AG04450 (cell line): ENCODE results near the gene TIMP3. TPM values are rescaled to one million over a fixed set of nuclear protein-coding genes. Genes with fewer than 3 reads are reported as not detected.

Experiments used
- CTCF ChIA-PET: fragments of 300-600, 350-600 bp; formaldehyde crosslinking; extraction: SDS; loops from one replicate; lab custom pipeline; 2022; ENCODE audit warnings: antibody characterized with exemption, inconsistent platforms; lab: Charles Lee
- POLR2A ChIA-PET: fragments of 350-600 bp; formaldehyde crosslinking; extraction: SDS; loops from one replicate; lab custom pipeline; 2021; ENCODE audit warnings: antibody characterized with exemption, inconsistent platforms; lab: Yijun Ruan, JAX
- DNase-seq: peaks from one replicate; pipeline ENCODE4 v3.0.0-alpha.2; 2011; ENCODE audit warnings: low read depth, low spot score
- H3K27ac ChIP-seq: one replicate; pipeline ENCODE4 v1.5.1; 2012; ENCODE audit warnings: low read depth, low read length, control low read depth
- H3K27me3 ChIP-seq: one replicate; pipeline ENCODE4 v1.6.0; 2012; ENCODE audit warnings: low read length; ENCODE audit not compliant: control insufficient read depth, insufficient read depth
- H3K4me3 ChIP-seq: 2 replicates; pipeline ENCODE4 v1.5.1; 2011; ENCODE audit warnings: mild to moderate bottlenecking, low read depth, low read length, control low read depth
- H3K9me3 ChIP-seq: 2 replicates; pipeline ENCODE4 v1.5.1; 2012; ENCODE audit warnings: low read length; ENCODE audit not compliant: control insufficient read depth, insufficient read depth
- polyA plus RNA-seq: library from polyadenylated mRNA; depleted of rRNA; stranded (reverse); fragments of >200 nt; gene quantifications from 2 replicates; pipeline ENCODE4 v1.2.3, GENCODE V29; 2011
- TF ChIP-seq, protein P1 (sequence below): IDR thresholded peaks from 2 replicates; pipeline ENCODE4 v1.5.1; 2011; ENCODE audit warnings: low read depth, low read length, control low read depth, inconsistent platforms

Gene TIMP3
- polyA plus RNA-seq, 1 experiment = 486 TPM

DNA sequence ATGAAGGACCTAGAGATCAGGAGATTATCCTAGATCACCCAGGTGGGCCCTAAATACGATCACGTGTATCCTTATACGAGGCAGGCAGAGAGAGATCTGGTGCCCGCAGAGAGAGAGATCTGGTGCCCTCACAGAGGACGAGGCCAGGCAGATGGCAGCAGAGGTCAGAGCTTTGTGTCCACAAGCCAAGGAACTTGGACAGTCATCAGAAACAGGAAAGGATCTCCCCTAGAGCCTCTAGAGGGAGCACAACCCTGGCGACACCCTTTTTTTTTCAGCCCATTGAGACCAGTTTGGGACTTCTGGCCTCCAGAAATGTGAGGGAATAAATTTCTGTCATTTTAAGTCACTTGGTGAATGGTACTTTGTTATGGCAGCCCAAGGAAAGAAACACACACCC lies 25.5 kb upstream of the TIMP3 start:
- TF ChIP-seq, protein P1, sequence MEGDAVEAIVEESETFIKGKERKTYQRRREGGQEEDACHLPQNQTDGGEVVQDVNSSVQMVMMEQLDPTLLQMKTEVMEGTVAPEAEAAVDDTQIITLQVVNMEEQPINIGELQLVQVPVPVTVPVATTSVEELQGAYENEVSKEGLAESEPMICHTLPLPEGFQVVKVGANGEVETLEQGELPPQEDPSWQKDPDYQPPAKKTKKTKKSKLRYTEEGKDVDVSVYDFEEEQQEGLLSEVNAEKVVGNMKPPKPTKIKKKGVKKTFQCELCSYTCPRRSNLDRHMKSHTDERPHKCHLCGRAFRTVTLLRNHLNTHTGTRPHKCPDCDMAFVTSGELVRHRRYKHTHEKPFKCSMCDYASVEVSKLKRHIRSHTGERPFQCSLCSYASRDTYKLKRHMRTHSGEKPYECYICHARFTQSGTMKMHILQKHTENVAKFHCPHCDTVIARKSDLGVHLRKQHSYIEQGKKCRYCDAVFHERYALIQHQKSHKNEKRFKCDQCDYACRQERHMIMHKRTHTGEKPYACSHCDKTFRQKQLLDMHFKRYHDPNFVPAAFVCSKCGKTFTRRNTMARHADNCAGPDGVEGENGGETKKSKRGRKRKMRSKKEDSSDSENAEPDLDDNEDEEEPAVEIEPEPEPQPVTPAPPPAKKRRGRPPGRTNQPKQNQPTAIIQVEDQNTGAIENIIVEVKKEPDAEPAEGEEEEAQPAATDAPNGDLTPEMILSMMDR = peak; percentile 37; the same call in 1 of the 2 replicates
- H3K27ac ChIP-seq = no peak overlapping the region
- peaks cover 6% of the 10 kb centered on the region for H3K27me3 ChIP-seq
- ChIA-PET POLR2A (no interaction called here), CTCF (interaction anchor here (0.6 to 3.4 kb wide), 6 partner anchors 8 to 82 kb away, joined by 3 to 23 read pairs (median 4); no protein-coding TSS in a partner anchor)
- H3K9me3 ChIP-seq = peaks cover 4% of the 10 kb centered on the region
- H3K4me3 ChIP-seq = no peak overlapping the region
- no peak for DNase-seq

DNA sequence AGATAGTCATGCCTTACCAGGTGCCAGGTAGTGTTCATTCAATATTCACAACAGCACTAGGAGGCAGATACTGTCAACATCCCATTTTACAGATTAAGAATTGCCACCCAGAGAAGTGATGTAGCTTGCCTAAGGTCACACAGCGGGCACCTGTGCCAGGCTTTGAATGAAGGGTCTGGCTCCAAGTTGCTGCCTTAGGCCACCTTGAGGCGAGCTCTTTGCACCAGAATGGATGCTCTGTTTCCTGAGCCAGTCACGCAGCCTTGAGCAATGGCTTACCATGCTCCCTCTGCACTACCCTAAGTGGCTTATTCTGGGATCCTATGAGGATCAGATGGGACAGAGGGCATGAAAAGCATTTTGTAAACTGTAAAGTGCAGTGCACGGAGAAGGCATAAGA lies 25.1 kb upstream of the TIMP3 start:
- TF ChIP-seq, protein P1 = no peak
- POLR2A ChIA-PET = no interaction called here
- CTCF ChIA-PET = interaction anchor here (0.8 to 3.4 kb wide), 3 partner anchors 10 to 82 kb away, joined by 3 to 23 read pairs (median 3); no protein-coding TSS in a partner anchor
- no peak overlapping the region for H3K27ac ChIP-seq
- H3K27me3 ChIP-seq = peaks cover 6% of the 10 kb centered on the region
- DNase-seq = no peak
- H3K4me3 ChIP-seq = no peak overlapping the region
- H3K9me3 ChIP-seq = peaks cover 4% of the 10 kb centered on the region

DNA sequence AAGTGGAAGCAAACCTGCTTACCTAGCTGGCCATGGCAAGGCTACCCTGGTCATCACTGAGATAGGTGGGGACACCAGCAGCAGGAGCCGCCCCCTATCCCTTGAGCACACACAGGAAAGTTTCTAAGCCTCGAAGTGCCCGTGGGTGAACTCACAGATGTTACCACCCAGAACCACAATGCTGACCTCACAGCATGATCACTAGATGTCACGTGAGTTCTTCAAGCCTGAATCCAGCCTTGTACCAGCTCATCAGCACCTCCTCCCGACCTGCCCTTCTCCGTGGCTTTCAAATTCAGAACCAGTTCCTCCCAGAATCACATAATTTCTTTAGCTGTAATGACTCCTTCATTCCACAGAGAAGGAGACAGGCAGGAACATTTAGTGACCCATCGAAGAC lies 24.7 kb upstream of the TIMP3 start:
- DNase-seq = no peak
- H3K27me3 ChIP-seq = peaks cover 3% of the 10 kb centered on the region
- H3K4me3 ChIP-seq = no peak overlapping the region
- POLR2A ChIA-PET = no interaction called here
- TF ChIP-seq, protein P1 = no peak
- peaks cover 4% of the 10 kb centered on the region for H3K9me3 ChIP-seq
- no peak overlapping the region for H3K27ac ChIP-seq
- CTCF ChIA-PET = interaction anchor here (1.4 to 3.4 kb wide), 2 partner anchors 10 to 20 kb away, joined by 3 to 23 read pairs; no protein-coding TSS in a partner anchor

DNA sequence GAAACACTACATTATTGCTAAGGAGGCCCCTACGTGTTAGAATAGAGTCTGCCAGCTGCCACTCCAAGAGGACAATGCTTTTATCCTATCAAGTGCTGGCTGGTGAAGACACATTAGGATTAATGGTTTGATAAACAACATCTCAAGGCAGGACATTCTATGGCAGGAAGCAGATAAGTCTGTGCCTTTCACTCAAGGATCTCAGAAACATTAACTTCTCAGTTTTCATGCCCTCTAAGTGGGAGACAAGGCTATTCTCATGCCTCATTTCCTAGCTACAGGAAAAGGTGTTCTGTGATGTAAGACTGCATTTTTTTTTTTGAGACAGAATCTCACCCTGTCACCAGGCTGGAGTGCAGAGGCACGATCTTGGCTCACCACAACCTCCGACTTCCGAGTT lies 23.5 kb upstream of the TIMP3 start:
- TF ChIP-seq, protein P1 = no peak

DNA sequence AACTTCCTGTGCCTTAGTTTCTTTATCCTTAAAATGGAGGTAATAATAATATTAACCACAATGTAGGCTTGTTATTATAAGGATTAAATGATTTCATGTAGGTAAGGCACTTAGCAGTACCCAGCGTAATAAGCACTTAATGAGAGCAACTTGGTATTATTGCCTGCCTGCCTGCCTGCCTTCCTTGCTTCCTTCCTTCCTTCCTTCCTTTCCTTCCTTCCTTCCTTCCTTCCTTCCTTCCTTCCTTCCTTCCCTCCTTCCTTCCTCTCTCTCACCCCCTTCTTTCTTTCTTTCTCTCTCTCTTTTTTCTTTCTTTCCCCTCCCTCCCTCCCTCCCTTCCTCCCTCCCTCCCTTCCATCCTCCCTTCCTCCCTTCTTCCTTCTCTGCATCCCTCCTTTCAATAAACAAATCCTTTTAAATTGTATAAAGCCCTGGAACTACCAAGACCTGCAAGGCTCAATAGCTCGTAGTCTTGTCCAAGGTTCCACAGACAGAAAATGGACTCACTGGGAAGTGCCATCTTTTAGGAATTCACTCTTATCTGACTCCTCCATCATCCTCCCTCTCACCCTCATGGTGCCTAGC lies 20.7 kb upstream of the TIMP3 start:
- CTCF ChIA-PET = interaction anchor here (0.5 to 5.9 kb wide), 6 partner anchors 9 to 252 kb away, joined by 3 to 41 read pairs (median 3); no protein-coding TSS in a partner anchor
- TF ChIP-seq, protein P1 = no peak
- Histone ChIP-seq H3K4me3 (no peak overlapping the region), H3K9me3 (no peaks in the 10 kb centered on the region), H3K27me3 (no peaks in the 10 kb centered on the region), H3K27ac (no peak overlapping the region)
- DNase-seq = no peak
- POLR2A ChIA-PET = no interaction called here

More for the DNA sequence above, 23.5 kb upstream of the TIMP3 start:
- CTCF ChIA-PET = interaction anchor here (3.4 kb wide), 1 partner anchor 18 kb away, joined by 23 read pairs; no protein-coding TSS in a partner anchor
- H3K27me3 ChIP-seq = no peaks in the 10 kb centered on the region
- H3K4me3 ChIP-seq = no peak overlapping the region
- DNase-seq = no peak
- H3K9me3 ChIP-seq = peaks cover 4% of the 10 kb centered on the region
- H3K27ac ChIP-seq = no peak overlapping the region
- POLR2A ChIA-PET = no interaction called here
